WTC11 (cell line): Measurements from ENCODE around the gene MRPS27. TPM values are rescaled to one million over a fixed set of nuclear protein-coding genes. Genes with fewer than 3 reads are reported as not detected.

Experiments used
- ATAC-seq: fragments of 200-7000 bp; cut with Tn5 transposase; 2 replicates; pipeline ENCODE4 v1.10.0; 2021; ENCODE audit warnings: mild to moderate bottlenecking, moderate library complexity
- CTCF ChIA-PET: fragments of 300-600 bp; sonication (Branson Sonifier 250); formaldehyde crosslinking; loops from one replicate; lab custom pipeline; 2021; ENCODE audit warnings: antibody characterized with exemption; lab: Charles Lee
- POLR2A ChIA-PET: fragments of 350-600 bp; sonication (Branson Sonifier 250); formaldehyde crosslinking; loops from one replicate; lab custom pipeline; 2021; ENCODE audit warnings: antibody characterized with exemption; lab: Charles Lee
- DNase-seq: peaks from one replicate; pipeline ENCODE4 v3.0.0; 2021; ENCODE audit warnings: low spot score
- H3K27ac Mint-ChIP-seq: 2 replicates; pipeline ENCODE4 v1.8.0; 2021; ENCODE audit warnings: mixed read lengths
- H3K27me3 Mint-ChIP-seq: 2 replicates; pipeline ENCODE4 v1.8.0; 2021; ENCODE audit warnings: low read depth, mild to moderate bottlenecking, moderate library complexity, mixed read lengths
- H3K36me3 Mint-ChIP-seq: 2 replicates; pipeline ENCODE4 v1.8.0; 2021; ENCODE audit warnings: mixed read lengths
- H3K4me1 Mint-ChIP-seq: 2 replicates; pipeline ENCODE4 v1.8.0; 2022; ENCODE audit warnings: mixed read lengths
- H3K4me3 Mint-ChIP-seq: 2 replicates; pipeline ENCODE4 v1.8.0; 2021; ENCODE audit warnings: mild to moderate bottlenecking, moderate library complexity, mixed read lengths
- H3K9me3 Mint-ChIP-seq: 2 replicates; pipeline ENCODE4 v1.8.0; 2021; ENCODE audit warnings: mixed read lengths
- AFF4 ChIP-seq: sonication (generic); formaldehyde crosslinking; IDR thresholded peaks from 2 replicates; pipeline ENCODE4 v1.8.1; 2023; ENCODE audit warnings: mild to moderate bottlenecking, missing genetic modification reagents, borderline replicate concordance
- CBFB ChIP-seq: sonication (generic); formaldehyde crosslinking; IDR thresholded peaks from 2 replicates; pipeline ENCODE4 v1.8.1; 2022; ENCODE audit warnings: mild to moderate bottlenecking, low read depth, missing genetic modification reagents
- CREB1 ChIP-seq: sonication (generic); formaldehyde crosslinking; IDR thresholded peaks from 2 replicates; pipeline ENCODE4 v1.8.0; 2023; ENCODE audit warnings: mild to moderate bottlenecking, missing genetic modification reagents
- E2F5 ChIP-seq: sonication (generic); formaldehyde crosslinking; IDR thresholded peaks from 2 replicates; pipeline ENCODE4 v1.8.1; 2022; ENCODE audit warnings: mild to moderate bottlenecking, moderate library complexity, missing genetic modification reagents
- EMX1 ChIP-seq: fragments of 250-450 bp; sonication (Bioruptor Pico); IDR thresholded peaks from 2 replicates; pipeline ENCODE4 v1.8.0; 2021; ENCODE audit warnings: mild to moderate bottlenecking
- ERG ChIP-seq: fragments of 250-450 bp; sonication (Bioruptor Pico); IDR thresholded peaks from 2 replicates; pipeline ENCODE4 v1.8.0; 2021; ENCODE audit warnings: mild to moderate bottlenecking
- ETV6 ChIP-seq: sonication (generic); formaldehyde crosslinking; IDR thresholded peaks from 2 replicates; pipeline ENCODE4 v1.8.1; 2022; ENCODE audit warnings: mild to moderate bottlenecking, missing genetic modification reagents
- GABPB1 ChIP-seq: sonication (generic); formaldehyde crosslinking; IDR thresholded peaks from 2 replicates; pipeline ENCODE4 v1.8.1; 2023; ENCODE audit warnings: mild to moderate bottlenecking, missing genetic modification reagents
- IRF2 ChIP-seq: sonication (generic); formaldehyde crosslinking; IDR thresholded peaks from 2 replicates; pipeline ENCODE4 v1.8.0; 2022; ENCODE audit warnings: low read depth, missing genetic modification reagents, borderline replicate concordance
- KAT7 ChIP-seq: sonication (generic); formaldehyde crosslinking; IDR thresholded peaks from 2 replicates; pipeline ENCODE4 v1.8.1; 2023; ENCODE audit warnings: missing genetic modification reagents, mild to moderate bottlenecking, borderline replicate concordance
- NR1H2 ChIP-seq: sonication (generic); formaldehyde crosslinking; IDR thresholded peaks from 2 replicates; pipeline ENCODE4 v1.9.0; 2021; ENCODE audit warnings: mild to moderate bottlenecking, moderate library complexity, missing genetic modification reagents
- NR2C2 ChIP-seq: sonication (generic); formaldehyde crosslinking; IDR thresholded peaks from 2 replicates; pipeline ENCODE4 v1.8.0; 2022; ENCODE audit warnings: mild to moderate bottlenecking, missing genetic modification reagents
- RELA ChIP-seq: sonication (generic); formaldehyde crosslinking; IDR thresholded peaks from 2 replicates; pipeline ENCODE4 v1.8.1; 2022; ENCODE audit warnings: missing genetic modification reagents, mild to moderate bottlenecking, borderline replicate concordance
- SP1 ChIP-seq: sonication (generic); formaldehyde crosslinking; conservative IDR thresholded peaks from 2 replicates; pipeline ENCODE4 v1.8.1; 2022; ENCODE audit warnings: missing genetic modification reagents
- TEAD1 ChIP-seq: sonication (generic); formaldehyde crosslinking; IDR thresholded peaks from 2 replicates; pipeline ENCODE4 v1.8.0; 2022; ENCODE audit warnings: mild to moderate bottlenecking, missing genetic modification reagents
- USF1 ChIP-seq: sonication (generic); formaldehyde crosslinking; IDR thresholded peaks from 2 replicates; pipeline ENCODE4 v1.8.0; 2022; ENCODE audit warnings: mild to moderate bottlenecking, missing genetic modification reagents
- USF2 ChIP-seq: sonication (generic); formaldehyde crosslinking; IDR thresholded peaks from 2 replicates; pipeline ENCODE4 v1.8.1; 2023; ENCODE audit warnings: mild to moderate bottlenecking, missing genetic modification reagents, moderate library complexity
- ZNF281 ChIP-seq: sonication (generic); formaldehyde crosslinking; IDR thresholded peaks from 2 replicates; pipeline ENCODE4 v1.8.0; 2023; ENCODE audit warnings: mild to moderate bottlenecking, missing genetic modification reagents
- ZNF317 ChIP-seq: sonication (generic); formaldehyde crosslinking; IDR thresholded peaks from 2 replicates; pipeline ENCODE4 v1.8.1; 2023; ENCODE audit warnings: low read depth, mild to moderate bottlenecking, moderate library complexity, missing genetic modification reagents, borderline replicate concordance
- ZNF671 ChIP-seq: fragments of 250-450 bp; sonication (Bioruptor Pico); IDR thresholded peaks from 2 replicates; pipeline ENCODE4 v1.8.0; 2021; ENCODE audit warnings: mild to moderate bottlenecking
- total RNA-seq: library from RNA; stranded (reverse); gene quantifications from 3 replicates; pipeline ENCODE4 v1.2.3, GENCODE V29; 2021

The MRPS27 gene
- total RNA-seq, 1 experiment from 2014 or later = 80.1 TPM

- Mint-ChIP-seq H3K9me3 (no peaks in the 10 kb centered on the region), H3K36me3 (peaks cover 26% of the 10 kb centered on the region), H3K4me3 (no peak overlapping the region), H3K4me1 (peaks cover 14% of the 10 kb centered on the region), H3K27me3 (no peaks in the 10 kb centered on the region), H3K27ac (peak overlapping the region; percentile 77)
- ATAC-seq (no peak), DNase-seq (no peak)
- POLR2A ChIA-PET = interaction anchor here (0.6 to 1.2 kb wide), 3 partner anchors 16 to 28 kb away, joined by 3 to 5 read pairs (median 3); partner anchors contain the start of genes MRPS27 and PTCD2
- CTCF ChIA-PET = interaction anchor here (0.7 kb wide), 1 partner anchor 252 kb away, joined by 3 read pairs; no protein-coding TSS in a partner anchor
- TF ChIP-seq ZNF281 (CRISPR knock-in tag) (no peak), USF2 (CRISPR knock-in tag) (no peak), GABPB1 (CRISPR knock-in tag) (peak; percentile 93), ZNF317 (CRISPR knock-in tag) (no peak), NR1H2 (CRISPR knock-in tag) (no peak), TEAD1 (CRISPR knock-in tag) (no peak), AFF4 (CRISPR knock-in tag) (no peak)
Observed at GRCh38 chr5:72292411-72292810, 27.6 kb downstream of the MRPS27 start.

GRCh38 chr5:72291601-72292000, 28.4 kb downstream of the MRPS27 start:
- H3K27ac Mint-ChIP-seq = no peak overlapping the region
- TF ChIP-seq NR2C2 (CRISPR knock-in tag) (no peak), EMX1 (CRISPR knock-in tag) (no peak), ZNF281 (CRISPR knock-in tag) (no peak), ZNF671 (CRISPR knock-in tag) (no peak), CBFB (CRISPR knock-in tag) (no peak), KAT7 (no peak), E2F5 (no peak), SP1 (CRISPR knock-in tag) (no peak), RELA (CRISPR knock-in tag) (no peak), ETV6 (CRISPR knock-in tag) (no peak), ERG (CRISPR knock-in tag) (no peak), IRF2 (no peak), USF1 (CRISPR knock-in tag) (no peak), CREB1 (CRISPR knock-in tag) (no peak)
- ChIA-PET CTCF (no interaction called here), POLR2A (interaction anchor here (0.6 kb wide), 1 partner anchor 19 kb away, joined by 3 read pairs; no protein-coding TSS in a partner anchor)
- ATAC-seq = no peak
- H3K4me1 Mint-ChIP-seq = peaks cover 14% of the 10 kb centered on the region
- no peak for DNase-seq
- no peaks in the 10 kb centered on the region for H3K27me3 Mint-ChIP-seq
- H3K9me3 Mint-ChIP-seq = no peaks in the 10 kb centered on the region
- no peak overlapping the region for H3K4me3 Mint-ChIP-seq
- H3K36me3 Mint-ChIP-seq = peaks cover 27% of the 10 kb centered on the region
